Neutrophil (primary cell): ENCODE measurements around the gene KIF14.
A peak's percentile ranks its signal among the peaks of the same experiment; 100 is the strongest.
"Not testable (repeated sequence)": the region's sequence is repeated elsewhere in the genome, so short reads cannot be mapped to it uniquely, and the experiment has no call there.

Experiments
- H3K27ac ChIP-seq: fragments of 200-600 bp; sonication (generic); 2 replicates; pipeline ENCODE4 v1.5.1; 2016; ENCODE audit warnings: mild to moderate bottlenecking, moderate library complexity
- H3K27me3 ChIP-seq: fragments of 200-600 bp; sonication (generic); 2 replicates; pipeline ENCODE4 v1.6.0; 2016; ENCODE audit warnings: mild to moderate bottlenecking
- H3K36me3 ChIP-seq: fragments of 200-600 bp; sonication (generic); 2 replicates; pipeline ENCODE4 v1.5.1; 2017
- H3K4me1 ChIP-seq, 2 experiments: fragments of 200-600 bp in 1 of 2; sonication (generic) in 1 of 2; 1 replicate in 1 of 2; 2 replicates in 1 of 2; pipeline versions ENCODE4 v1.5.1 to v1.6.1; 2013 to 2016; ENCODE audit warnings: low read depth in 1 of 2, low read length in 1 of 2, mild to moderate bottlenecking in 1 of 2, moderate library complexity in 1 of 2; ENCODE audit not compliant: control insufficient read depth in 1 of 2, insufficient read depth in 1 of 2
- H3K4me3 ChIP-seq, 2 experiments: fragments of 200-600 bp in 1 of 2; sonication (generic) in 1 of 2; 1 replicate in 1 of 2; 2 replicates in 1 of 2; pipeline ENCODE4 v1.5.1; 2013 to 2016; ENCODE audit warnings: low read depth in 1 of 2, low read length in 1 of 2, mild to moderate bottlenecking in 1 of 2, moderate library complexity in 1 of 2
- H3K9me3 ChIP-seq: fragments of 200-600 bp; sonication (generic); 2 replicates; pipeline ENCODE4 v1.5.1; 2016
- CTCF ChIP-seq: fragments of 200-600 bp; sonication (generic); IDR thresholded peaks from 2 replicates; pipeline ENCODE4 v1.5.1; 2016; ENCODE audit warnings: antibody characterized with exemption

The KIF14 gene

GRCh38 chr1:200588698-200589097, 31.9 kb downstream of the KIF14 start:
- Histone ChIP-seq H3K36me3 (no peaks in the 10 kb centered on the region), H3K4me1 (peaks cover 34 to 37% of the 10 kb centered on the region in 2 experiments), H3K27ac (peak overlapping the region; percentile 88), H3K9me3 (no peaks in the 10 kb centered on the region), H3K4me3 (peak overlapping the region; percentile 25 to 31), H3K27me3 (no peaks in the 10 kb centered on the region)
- no peak for TF ChIP-seq CTCF

GRCh38 chr1:200564319-200564718, 56.2 kb downstream of the KIF14 start:
- no peaks in the 10 kb centered on the region for H3K27me3 ChIP-seq
- no peak overlapping the region for H3K27ac ChIP-seq
- TF ChIP-seq CTCF = no peak
- H3K9me3 ChIP-seq = no peaks in the 10 kb centered on the region
- H3K36me3 ChIP-seq = peaks cover 13% of the 10 kb centered on the region
- no peak overlapping the region for H3K4me3 ChIP-seq
- peaks cover 0 to 7% of the 10 kb centered on the region in 2 experiments for H3K4me1 ChIP-seq

- TF ChIP-seq CTCF = no peak
- Histone ChIP-seq H3K36me3 (peaks cover 27% of the 10 kb centered on the region), H3K27ac (no peak overlapping the region), H3K4me3 (no peak overlapping the region), H3K4me1 (peaks cover 0 to 7% of the 10 kb centered on the region in 2 experiments), H3K27me3 (no peaks in the 10 kb centered on the region), H3K9me3 (no peaks in the 10 kb centered on the region)
These were observed 58.7 kb downstream of the KIF14 start for GRCh38 chr1:200561856-200562214.

GRCh38 chr1:200558866-200559459, 61.6 kb downstream of the KIF14 start:
- no peak overlapping the region for H3K4me3 ChIP-seq
- H3K9me3 ChIP-seq = no peaks in the 10 kb centered on the region
- peaks cover 0 to 7% of the 10 kb centered on the region in 2 experiments for H3K4me1 ChIP-seq
- TF ChIP-seq CTCF = no peak
- no peak overlapping the region for H3K27ac ChIP-seq
- H3K27me3 ChIP-seq = no peaks in the 10 kb centered on the region
- peaks cover 31% of the 10 kb centered on the region for H3K36me3 ChIP-seq

GRCh38 chr1:200556002-200556401, 64.5 kb downstream of the KIF14 start:
- peaks cover 44% of the 10 kb centered on the region for H3K36me3 ChIP-seq
- no peak overlapping the region for H3K4me3 ChIP-seq
- no peak overlapping the region for H3K27ac ChIP-seq
- no peaks in the 10 kb centered on the region for H3K27me3 ChIP-seq
- no peaks in the 10 kb centered on the region for H3K4me1 ChIP-seq
- no peak for TF ChIP-seq CTCF
- no peaks in the 10 kb centered on the region for H3K9me3 ChIP-seq

GRCh38 chr1:200552737-200553136, 67.8 kb downstream of the KIF14 start:
- not testable (repeated sequence) for H3K4me3 ChIP-seq, H3K9me3 ChIP-seq, H3K27me3 ChIP-seq, H3K4me1 ChIP-seq, H3K27ac ChIP-seq
- H3K36me3 ChIP-seq = peaks cover 41% of the 10 kb centered on the region
